K562 (cell line): ENCODE results near the gene SH3GL3.

ENCODE experiments used
- CBX8 ChIP-seq: fragments of 200-600 bp; sonication (generic); IDR thresholded peaks from 2 replicates; pipeline ENCODE4 v1.6.1; 2012; ENCODE audit warnings: borderline replicate concordance, mixed run types, low read depth, mild to moderate bottlenecking, moderate library complexity, mixed read lengths, low read length, control low read depth, inconsistent platforms; ENCODE audit not compliant: poor library complexity, severe bottlenecking; ENCODE audit errors: extremely low read depth
- DMBX1 ChIP-seq: fragments of 250-450 bp; sonication (Bioruptor Pico); IDR thresholded peaks from 2 replicates; pipeline ENCODE4 v1.8.0; 2022; ENCODE audit warnings: inconsistent platforms, mild to moderate bottlenecking, moderate library complexity, borderline replicate concordance
- E2F4 ChIP-seq: sonication (generic); formaldehyde crosslinking; IDR thresholded peaks from 2 replicates; pipeline ENCODE4 v1.8.0; 2022; ENCODE audit warnings: mild to moderate bottlenecking, low read depth, missing genetic modification reagents

GRCh38 chr15:83656192-83656591 is 209.1 kb downstream of the SH3GL3 start:
- TF ChIP-seq DMBX1 (CRISPR knock-in tag) (no peak), CBX8 (no peak), E2F4 (CRISPR knock-in tag) (no peak)
